Kidney tubule cell (primary cell): ENCODE results near the gene RAD51B.
"Not testable (repeated sequence)": the region's sequence is repeated elsewhere in the genome, so short reads cannot be mapped to it uniquely, and the experiment has no call there.

ENCODE experiments used
- DNase-seq: peaks from one replicate; pipeline ENCODE4 v3.0.0-alpha.2; 2018; ENCODE audit warnings: low spot score

RAD51B gene

GRCh38 chr14:68253160-68253780 is 433.7 kb downstream of the RAD51B start:
- no peak for DNase-seq

DNA sequence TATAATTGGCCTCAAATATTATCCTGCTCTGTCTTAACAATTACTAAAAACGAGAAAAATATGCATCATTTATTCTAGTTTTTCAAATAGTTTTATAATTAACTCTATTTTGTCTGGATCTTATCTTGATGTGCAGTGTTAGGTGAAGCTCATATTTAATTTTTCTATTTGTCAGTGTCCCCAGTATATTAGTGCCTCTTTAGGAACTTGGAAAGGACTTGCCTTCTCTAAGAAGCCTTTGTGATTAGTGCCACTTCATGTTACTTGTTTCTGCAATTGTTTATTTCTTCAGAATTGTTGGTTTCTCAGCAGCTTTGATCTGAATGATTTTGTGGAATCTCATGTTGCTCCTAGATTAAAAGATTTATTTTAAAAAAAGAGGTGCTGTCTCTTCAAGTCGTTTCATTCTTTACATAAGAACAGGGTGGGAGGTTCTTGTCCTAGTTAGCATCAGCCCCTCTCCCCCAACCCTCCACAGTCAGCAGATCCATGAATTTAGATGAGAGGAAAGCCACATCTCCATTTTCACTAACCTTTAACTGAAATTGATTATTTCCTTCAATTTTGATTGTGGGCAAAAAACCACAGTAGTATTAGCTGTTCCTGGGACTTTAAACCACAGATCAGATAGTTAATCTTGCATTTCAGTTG is 434.4 kb downstream of the RAD51B start:
- no peak for DNase-seq

DNA sequence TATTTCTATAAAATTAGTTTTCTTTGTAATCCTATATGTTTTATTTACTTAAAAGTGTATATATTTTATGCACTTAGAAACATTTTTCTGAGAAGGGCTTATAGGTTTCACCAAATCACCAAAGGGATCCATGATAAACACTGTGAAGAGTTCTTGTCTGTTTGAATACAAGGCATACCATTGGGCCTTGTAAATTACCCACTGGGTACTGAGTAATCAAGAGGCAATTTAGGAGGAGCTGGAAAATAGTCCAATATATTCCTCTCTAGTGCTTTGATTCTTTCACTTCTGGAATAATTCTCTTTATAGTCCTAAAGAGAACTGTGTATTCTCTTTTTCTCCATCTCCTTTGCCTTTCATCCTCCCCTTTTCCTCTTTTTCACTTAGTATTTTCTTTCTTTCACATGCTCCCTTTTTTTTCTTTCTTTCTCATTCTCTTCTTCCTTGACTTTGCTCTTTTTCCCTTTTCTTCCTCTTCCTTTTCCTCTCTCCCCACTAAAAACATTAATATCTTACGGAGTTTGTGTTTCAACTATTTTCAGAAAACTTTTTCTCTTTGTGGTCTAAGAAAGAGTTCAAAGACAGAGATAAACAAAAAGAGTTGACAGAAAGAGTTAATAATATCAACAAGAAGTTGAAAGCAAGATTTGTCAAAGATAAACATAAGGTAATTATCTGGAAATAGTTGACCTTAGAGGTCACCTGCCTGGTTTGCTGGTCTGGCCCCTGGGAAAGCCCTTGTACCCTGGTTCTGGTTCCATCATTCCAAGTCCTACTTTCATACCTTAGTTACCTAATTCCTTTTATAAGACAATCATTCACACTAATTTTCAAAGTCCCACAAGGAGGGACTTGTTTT is 435.3 kb downstream of the RAD51B start:
- DNase-seq = no peak

- peak; percentile 57 for DNase-seq
These were observed 436.2 kb downstream of the RAD51B start for GRCh38 chr14:68255693-68256178.

DNA sequence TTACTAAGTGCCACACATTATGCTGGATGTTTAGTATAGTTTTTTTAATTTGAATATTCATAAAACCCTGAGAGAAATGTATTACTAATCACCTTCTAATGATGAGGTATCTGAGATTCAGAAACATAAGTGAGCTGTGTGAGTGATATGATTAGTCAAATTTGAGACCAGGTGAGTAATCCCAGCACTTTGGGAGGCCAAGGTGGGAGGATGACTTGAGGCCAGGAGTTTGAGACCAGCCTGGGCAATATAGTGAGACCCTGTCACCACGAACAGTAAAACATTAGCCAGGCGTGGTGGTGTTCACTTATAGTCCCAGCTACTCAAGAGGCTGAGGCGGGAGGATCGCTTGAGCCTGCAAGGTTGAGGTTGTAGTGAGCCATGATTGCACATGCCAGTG is 438.4 kb downstream of the RAD51B start:
- no peak for DNase-seq

DNA sequence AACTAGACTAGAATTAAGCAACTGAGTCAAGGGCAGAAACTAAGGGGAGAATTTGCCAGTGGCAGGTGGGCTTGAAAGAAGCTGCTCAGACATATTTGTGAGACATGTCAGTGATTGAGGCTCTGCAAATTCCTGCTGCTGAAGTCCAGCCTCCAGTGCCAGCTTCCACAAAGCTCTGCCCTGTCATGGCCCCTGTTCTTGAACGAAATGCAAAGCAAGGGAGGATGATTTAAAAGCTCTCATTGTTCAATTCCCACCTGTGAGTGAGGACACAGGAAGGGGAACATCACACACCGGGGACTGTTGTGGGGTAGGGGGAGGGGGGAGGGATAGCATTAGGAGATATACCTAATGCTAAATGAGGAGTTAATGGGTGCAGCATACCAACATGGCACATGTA is 439.4 kb downstream of the RAD51B start:
- DNase-seq = not testable (repeated sequence)

GRCh38 chr14:68260121-68260520 is 440.5 kb downstream of the RAD51B start:
- no peak for DNase-seq

- DNase-seq = no peak
These were observed 441.7 kb downstream of the RAD51B start for GRCh38 chr14:68261092-68261842.

DNA sequence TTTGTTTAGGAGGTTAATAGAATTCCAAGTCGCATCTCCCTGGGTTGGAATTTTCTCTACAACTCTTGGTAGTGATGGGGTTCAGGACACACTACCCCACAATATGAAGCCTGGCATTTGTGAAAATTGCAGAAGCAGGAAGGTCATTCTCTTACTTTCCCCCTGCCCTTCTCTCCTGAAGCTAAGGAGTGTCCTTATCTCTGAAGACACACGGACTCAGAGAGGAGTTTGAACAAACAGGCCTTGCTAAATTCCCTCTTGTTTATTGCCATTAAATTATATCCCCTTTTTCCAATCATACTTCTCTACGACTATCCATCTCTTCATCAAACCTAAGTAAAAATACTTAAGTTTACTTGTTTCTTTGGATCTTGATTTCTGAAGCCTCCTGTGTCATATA is 443.0 kb downstream of the RAD51B start:
- no peak for DNase-seq

GRCh38 chr14:68263563-68264259 is 444.1 kb downstream of the RAD51B start:
- DNase-seq = no peak

- DNase-seq = no peak
These were observed 444.6 kb downstream of the RAD51B start for GRCh38 chr14:68264260-68264569.

DNA sequence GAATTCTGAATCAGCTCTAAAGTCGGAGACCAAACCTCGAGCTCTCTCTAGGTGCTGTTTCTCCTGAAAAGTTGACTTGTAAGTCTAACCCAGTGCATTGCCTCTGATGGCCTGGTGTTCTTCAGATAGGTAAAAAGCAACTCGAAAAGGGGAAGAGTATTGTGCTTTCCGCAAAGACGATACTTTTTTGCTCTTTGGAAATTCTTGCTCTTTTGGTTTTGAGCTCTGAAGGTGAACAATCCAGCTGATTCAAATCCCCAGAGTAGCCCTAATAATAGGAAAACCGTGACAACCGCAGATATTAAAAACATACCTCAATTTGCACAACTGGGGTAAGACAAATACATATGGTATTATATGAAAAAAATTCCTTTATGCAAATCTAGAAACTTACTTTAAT is 447.4 kb downstream of the RAD51B start:
- DNase-seq = no peak

DNA sequence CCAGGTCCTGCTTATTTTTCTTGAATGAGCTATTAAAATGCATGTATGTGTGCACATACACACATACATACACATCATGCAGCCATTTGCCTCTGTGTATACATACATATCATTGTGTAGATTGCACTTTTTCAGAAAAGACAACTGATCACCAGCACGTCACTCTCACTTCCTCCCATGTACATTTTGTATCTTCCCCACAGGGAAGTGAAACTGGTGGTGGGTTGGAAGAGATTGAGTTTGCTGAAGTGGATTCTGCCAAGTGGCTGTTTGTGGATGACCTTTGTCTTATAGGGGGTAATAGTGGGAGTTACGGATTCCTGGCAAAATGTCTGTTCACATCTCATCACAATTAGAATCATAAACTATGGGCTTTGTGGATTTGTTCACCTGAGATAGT is 448.6 kb downstream of the RAD51B start:
- no peak for DNase-seq

GRCh38 chr14:68268719-68269118 is 449.1 kb downstream of the RAD51B start:
- DNase-seq = no peak

DNA sequence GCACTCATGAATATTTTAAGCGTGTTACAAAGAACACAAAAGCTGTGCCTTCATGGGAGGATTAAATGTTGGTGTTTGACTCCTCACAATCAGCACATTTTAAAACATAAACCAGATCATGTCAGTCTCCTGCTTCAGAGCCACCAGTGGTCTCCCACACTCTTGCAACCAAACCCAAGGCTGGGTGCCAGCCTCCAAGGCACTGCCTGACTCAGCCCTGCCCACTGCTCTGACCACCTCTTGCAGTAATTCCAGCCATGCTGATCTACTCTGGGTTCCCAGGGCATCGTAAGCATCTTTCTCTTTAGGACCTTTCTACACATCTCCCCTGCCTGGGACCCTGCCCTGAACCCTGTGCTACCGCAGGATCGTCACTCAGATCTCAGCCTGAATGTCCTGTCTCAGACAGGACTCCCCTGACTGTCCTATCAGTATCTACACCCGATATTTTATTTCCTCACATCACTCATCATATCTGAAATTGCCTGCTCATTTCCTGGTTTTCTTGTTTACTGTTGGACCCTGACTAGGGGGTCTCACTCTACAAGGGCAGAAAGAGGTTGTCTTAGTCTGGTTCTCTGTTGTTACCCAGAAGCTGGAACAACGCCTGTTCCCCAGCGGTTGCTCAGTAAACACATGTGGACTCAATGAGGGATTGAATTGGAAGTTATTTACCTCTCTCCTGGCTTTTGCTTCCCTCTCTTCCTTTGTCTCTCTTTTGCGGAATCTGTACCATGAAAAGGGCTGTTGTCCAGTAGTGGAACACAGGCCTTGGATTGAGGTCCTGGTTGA is 449.8 kb downstream of the RAD51B start:
- DNase-seq = no peak

- no peak for DNase-seq
These were observed 450.8 kb downstream of the RAD51B start for GRCh38 chr14:68270342-68270741.

DNA sequence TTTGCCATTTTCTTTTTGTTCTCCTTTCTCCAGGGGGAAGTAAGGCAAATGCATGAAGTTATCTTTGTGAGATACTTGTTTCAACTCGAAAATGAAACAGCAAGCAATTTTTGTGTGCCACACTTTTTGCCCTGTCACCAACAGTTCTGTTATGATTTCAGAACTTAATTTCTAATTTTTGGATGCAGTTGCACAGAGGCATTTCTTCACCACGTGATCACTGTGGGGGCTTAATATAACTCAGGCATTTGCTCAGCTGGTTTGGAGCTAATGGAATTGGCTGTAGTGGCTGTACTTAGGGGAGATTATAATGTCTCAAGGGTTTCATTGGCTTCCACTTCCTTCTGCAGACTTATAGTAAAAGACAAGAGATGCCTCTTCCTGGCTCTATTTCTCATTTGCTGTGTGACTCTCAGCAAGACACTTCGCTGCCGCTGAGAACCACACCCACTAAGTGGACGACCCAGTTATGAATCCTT is 452.4 kb downstream of the RAD51B start:
- DNase-seq = no peak

- no peak for DNase-seq
These were observed 453.8 kb downstream of the RAD51B start for GRCh38 chr14:68273413-68273812.

GRCh38 chr14:68274725-68275124 is 455.1 kb downstream of the RAD51B start:
- no peak for DNase-seq

- peak; percentile 83 for DNase-seq
These were observed 459.2 kb downstream of the RAD51B start for GRCh38 chr14:68278576-68279436.
